ENCODE results near the gene ZNF215.
"Not testable (repeated sequence)": the region's sequence is repeated elsewhere in the genome, so short reads cannot be mapped to it uniquely, and the experiment has no call there.

ZNF215 gene

GRCh38 chr11:6926208-6927029 is at the start of gene ZNF215:
Gene ZNF215, plus strand, starts transcription at chr11:6926426. Its CDS starts 5,847 bp downstream, at chr11:6932273.
- DNase-seq (ENCODE audit: low read depth in 2 of 2): no peak

DNA sequence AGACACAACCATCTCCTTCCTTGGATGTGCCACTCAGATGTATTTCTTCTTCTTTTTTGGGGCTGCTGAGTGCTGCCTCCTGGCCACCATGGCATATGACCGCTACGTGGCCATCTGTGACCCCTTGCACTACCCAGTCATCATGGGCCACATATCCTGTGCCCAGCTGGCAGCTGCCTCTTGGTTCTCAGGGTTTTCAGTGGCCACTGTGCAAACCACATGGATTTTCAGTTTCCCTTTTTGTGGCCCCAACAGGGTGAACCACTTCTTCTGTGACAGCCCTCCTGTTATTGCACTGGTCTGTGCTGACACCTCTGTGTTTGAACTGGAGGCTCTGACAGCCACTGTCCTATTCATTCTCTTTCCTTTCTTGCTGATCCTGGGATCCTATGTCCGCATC is 49.3 kb upstream of the ZNF215 start:
- DNase-seq (ENCODE audit: low read depth in 2 of 2): no peak

DNA sequence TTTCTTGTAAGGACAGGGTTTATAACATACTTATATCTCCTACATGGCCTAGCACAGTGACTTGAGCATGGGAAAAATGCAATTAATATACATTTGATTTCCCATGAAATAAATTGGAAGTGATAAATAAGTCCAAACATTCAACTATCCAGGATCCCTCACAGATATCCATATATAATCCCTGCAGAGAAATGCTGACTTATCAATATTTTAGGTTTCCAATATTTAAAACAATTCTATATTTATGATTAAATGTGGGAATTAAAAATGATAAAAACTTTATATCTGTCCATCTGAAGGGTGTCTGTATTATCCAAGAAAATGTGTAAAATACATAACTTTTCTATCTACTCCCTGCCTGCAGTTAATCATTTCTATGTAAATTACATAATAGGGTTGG is 43.5 kb upstream of the ZNF215 start:
- no peak for DNase-seq (ENCODE audit: low read depth in 2 of 2)

GRCh38 chr11:6887711-6888110 is 38.5 kb upstream of the ZNF215 start:
- DNase-seq (ENCODE audit: low read depth in 2 of 2): not testable (repeated sequence)

GRCh38 chr11:6888830-6889229 is 37.4 kb upstream of the ZNF215 start:
- no peak for DNase-seq (ENCODE audit: low read depth in 2 of 2)

DNA sequence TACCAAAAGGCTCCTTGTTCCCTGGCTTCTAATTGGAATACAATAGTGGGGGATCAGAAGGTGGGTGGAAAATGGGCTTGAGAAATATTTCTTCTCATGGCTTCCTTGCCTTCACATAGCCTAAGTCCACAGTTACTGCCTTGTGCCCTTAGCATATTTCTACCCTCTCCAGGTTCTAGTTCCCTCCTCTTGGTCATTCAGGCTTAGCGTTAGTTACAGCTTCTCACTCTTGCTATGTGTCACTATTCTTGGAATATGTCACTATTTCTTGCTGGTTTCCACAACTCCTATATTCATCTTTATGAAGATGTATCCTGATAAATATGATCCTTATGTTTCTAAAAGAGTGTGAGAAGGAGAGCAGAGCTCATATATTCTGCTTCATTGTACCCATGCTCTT is 36.4 kb upstream of the ZNF215 start:
- DNase-seq (ENCODE audit: low read depth in 2 of 2): no peak

GRCh38 chr11:6892400-6892799 is 33.8 kb upstream of the ZNF215 start, which contains the start of gene OR2D2:
Gene OR2D2, minus strand, starts transcription at chr11:6892500. Its CDS starts 0 bp downstream, at chr11:6892500.
- DNase-seq (ENCODE audit: low read depth in 2 of 2): no peak

GRCh38 chr11:6894097-6894496 is 32.1 kb upstream of the ZNF215 start:
- no peak for DNase-seq (ENCODE audit: low read depth in 2 of 2)

DNA sequence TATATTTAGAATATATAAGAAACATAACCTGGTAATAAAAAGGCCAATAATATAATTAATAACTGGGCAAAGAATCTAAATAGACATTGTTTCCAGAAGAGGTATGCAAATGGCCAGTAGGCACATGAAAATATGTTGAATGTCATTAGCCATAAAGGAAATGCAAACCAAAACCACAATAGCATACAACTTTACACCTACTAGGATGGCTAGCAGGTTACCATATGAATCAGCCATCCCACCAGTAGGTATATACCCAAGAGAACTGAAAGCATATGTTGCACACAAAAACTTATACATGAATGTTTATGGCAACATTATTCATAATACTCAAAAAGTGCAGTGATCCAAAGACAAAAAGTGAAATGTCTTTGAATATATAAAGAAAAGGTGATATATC is 31.2 kb upstream of the ZNF215 start:
- DNase-seq (ENCODE audit: low read depth in 2 of 2): no peak

DNA sequence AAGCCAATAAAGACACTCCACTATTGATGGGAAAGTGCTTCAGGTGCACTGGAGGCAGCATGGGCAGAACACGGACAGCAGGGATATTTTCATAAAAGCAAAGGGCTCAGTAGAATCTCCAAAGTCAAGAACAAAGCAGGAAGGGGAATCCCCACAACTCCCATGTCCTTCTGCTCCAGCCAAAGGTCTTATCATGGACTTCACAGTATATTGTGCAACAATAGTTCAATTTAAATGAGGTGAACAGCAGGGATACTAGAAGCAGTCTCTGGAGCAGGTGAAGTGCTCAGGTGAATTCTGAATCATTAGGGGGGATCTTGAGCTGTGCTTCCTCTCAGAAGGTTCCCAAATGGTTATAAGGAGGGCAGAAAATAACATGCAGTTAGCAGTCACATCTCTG is 27.3 kb upstream of the ZNF215 start:
- no peak for DNase-seq (ENCODE audit: low read depth in 2 of 2)

- DNase-seq (ENCODE audit: low read depth in 2 of 2): no peak
Observed at GRCh38 chr11:6900327-6900999, 25.8 kb upstream of the ZNF215 start.

GRCh38 chr11:6904804-6905203 is 21.4 kb upstream of the ZNF215 start:
- DNase-seq (ENCODE audit: low read depth in 2 of 2): not testable (repeated sequence)

- no peak for DNase-seq (ENCODE audit: low read depth in 2 of 2)
Observed at GRCh38 chr11:6911378-6911777, 14.8 kb upstream of the ZNF215 start.

- DNase-seq (ENCODE audit: low read depth in 2 of 2): no peak
Observed at GRCh38 chr11:6911948-6912347, 14.3 kb upstream of the ZNF215 start.

GRCh38 chr11:6919698-6920097 is 6.5 kb upstream of the ZNF215 start:
- no peak for DNase-seq (ENCODE audit: low read depth in 2 of 2)

DNA sequence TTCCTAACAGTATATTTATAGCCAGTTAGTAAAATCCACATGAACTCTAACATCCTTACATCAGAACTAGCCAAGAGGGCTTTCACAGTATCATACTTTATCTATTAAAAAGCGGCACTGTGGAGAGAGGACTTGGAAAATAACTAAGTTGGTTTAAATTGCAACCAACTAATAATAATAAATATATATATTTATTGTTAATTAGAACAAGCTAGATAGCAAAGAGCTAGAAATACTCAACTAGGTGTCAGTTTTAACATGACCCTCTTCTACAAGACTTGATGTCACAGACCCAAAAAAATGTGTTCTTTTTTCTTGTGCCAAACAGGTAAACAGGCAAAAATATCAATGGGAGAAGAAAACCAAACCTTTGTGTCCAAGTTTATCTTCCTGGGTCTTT is 5.5 kb upstream of the ZNF215 start, which contains the start of gene OR2D3:
Gene OR2D3, plus strand, starts transcription at position 301 of the 400 bp plus-strand sequence. Its CDS starts 0 bp downstream, at position 301.
- no peak for DNase-seq (ENCODE audit: low read depth in 2 of 2)

DNA sequence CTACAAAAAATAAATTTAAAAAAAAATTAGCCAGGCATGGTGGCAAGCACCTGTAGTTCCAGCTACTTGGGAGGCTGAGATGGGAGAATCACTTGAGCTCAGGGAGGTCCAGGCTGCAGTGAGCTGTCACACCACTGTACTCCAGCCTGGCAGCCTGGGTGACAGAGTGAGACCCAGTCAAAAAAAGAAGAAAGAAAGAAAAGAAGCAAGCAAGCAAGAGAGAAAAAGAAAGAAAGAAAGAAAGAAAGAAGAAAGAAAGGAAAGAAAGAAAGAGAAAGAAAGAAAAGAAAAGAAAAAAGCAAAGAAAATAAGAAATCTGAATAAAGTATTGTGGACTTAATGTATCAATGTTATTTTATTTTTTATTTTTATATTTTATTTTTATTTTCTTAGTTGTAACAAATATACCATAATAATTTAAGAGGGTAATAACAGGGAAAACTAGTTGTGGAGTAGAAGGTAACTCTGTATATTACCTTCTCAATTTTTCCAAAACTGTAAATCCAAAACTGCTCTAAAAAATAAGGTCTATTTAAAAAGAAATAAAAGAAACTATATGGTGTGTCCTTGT is 1.1 kb upstream of the ZNF215 start:
- DNase-seq (ENCODE audit: low read depth in 2 of 2): no peak

GRCh38 chr11:6925636-6926207 is 504 bp upstream of the ZNF215 start:
- no peak for DNase-seq (ENCODE audit: low read depth in 2 of 2)

GRCh38 chr11:6927030-6927617 is 898 bp downstream of the ZNF215 start:
- DNase-seq (ENCODE audit: low read depth in 2 of 2): no peak

DNA sequence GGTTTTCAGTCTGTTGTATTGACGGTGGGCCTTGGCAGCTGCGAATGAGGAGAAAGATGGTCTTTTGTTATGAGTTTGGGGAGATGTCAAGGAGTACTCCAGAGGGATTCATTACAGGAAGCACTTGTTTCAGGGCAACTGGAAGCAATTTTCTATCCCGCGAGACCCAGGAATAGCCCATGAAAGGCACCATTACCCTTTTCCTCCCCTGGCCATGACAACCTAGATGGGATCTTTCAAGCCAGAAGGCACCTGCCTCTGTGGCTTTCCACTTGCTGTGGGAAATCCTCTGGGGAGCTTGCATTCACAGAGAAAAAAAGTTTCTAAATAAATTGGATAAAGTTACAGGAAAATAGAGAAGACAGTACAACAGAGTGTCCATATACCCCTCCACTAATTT is 2.7 kb downstream of the ZNF215 start:
- no peak for DNase-seq (ENCODE audit: low read depth in 2 of 2)

DNA sequence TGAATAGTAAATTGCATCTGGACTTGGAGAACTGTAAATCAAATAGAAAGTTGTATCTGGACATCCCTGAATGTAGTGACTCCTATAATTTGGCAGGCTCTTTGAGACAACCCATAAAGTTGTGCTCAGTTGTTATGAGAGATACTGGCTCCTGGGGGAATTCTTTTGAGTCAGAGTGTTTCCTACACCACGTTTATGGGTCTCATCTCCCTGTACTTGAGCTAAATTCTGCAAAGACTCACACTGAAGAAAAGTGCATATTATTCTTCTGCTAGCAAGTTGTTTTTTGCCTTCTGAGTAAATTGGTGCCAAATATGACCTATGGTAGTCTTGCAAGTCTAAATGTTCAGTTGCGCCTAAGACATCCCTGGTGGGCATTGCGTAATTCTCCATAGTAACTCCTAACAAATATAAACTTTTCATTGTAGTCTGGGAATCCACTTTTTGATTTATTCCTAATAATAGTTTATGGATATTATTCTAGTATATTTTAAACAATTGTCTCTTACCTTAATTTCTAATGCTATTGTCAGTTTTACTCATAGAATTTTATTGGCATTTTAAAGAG is 5.0 kb downstream of the ZNF215 start:
- no peak for DNase-seq (ENCODE audit: low read depth in 2 of 2)

GRCh38 chr11:6932145-6932544 is 5.9 kb downstream of the ZNF215 start:
- DNase-seq (ENCODE audit: low read depth in 2 of 2): no peak

All from stimulated activated CD4-positive, alpha-beta T cell treated with anti-CD3 and anti-CD28 coated beads, Interleukin-1b, Interleukin-23, amount 100 ng/mL, for 1 hour (primary cell).